ENCODE measurements around the gene APPL2. TPM values are rescaled to one million over a fixed set of nuclear protein-coding genes. Genes with fewer than 3 reads are reported as not detected.

APPL2 gene
- total and polyA plus RNA-seq, 2 of the 13 experiments (the other 11 are each of a cell fraction or from before 2014, with no cell fraction given) = 9.9 to 11.1 TPM

DNA sequence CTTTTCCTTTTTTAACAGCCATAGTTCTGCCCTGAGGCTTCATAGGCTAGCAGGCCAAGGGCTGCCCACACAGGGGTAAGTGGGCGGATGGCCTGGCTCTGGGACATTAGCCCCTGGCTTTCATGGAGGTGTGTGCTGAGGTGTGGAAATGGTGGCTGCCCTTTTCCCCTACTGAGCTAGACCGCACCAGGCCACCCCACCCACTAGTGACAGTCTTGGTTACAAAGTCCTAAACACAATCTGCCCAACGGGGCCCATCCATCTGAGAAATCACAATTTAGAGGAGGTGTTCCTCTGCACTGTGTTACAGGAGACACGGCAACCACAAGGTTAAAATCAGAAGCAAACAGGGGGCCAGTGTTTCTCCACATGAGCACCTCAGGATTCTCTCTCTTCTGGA lies 35.6 kb downstream of the APPL2 start:
- in situ Hi-C loops (cut with HindIII; ENCODE audit: extremely low pct_ligation_motif_present, low pct_unique_long_range_greater_than_20kb) = no loop called here
- H3K27ac ChIP-seq (ENCODE audit: extremely low read length, insufficient read depth, low read length) = no peak overlapping the region
- FAIRE-seq = no peak
- H3K9me3 ChIP-seq (ENCODE audit: low read length) = no peaks in the 10 kb centered on the region
- H3K9ac ChIP-seq (ENCODE audit: insufficient read depth, low read depth, low read length) = no peak overlapping the region
- TF ChIP-seq ZKSCAN1 (IDR thresholded peaks at IDR 0.05; ENCODE audit: low read length) (no peak), HDAC2 (CRISPR knock-in tag; IDR thresholded peaks at IDR 0.05) (no peak), NPAS2 (CRISPR knock-in tag; IDR thresholded peaks at IDR 0.05; ENCODE audit: borderline replicate concordance) (no peak), ZNF350 (CRISPR knock-in tag; IDR thresholded peaks at IDR 0.05; ENCODE audit: borderline replicate concordance, low read depth) (no peak), GZF1 (CRISPR knock-in tag; IDR thresholded peaks at IDR 0.05) (no peak), TEAD2 (CRISPR knock-in tag; IDR thresholded peaks at IDR 0.05) (no peak), REPIN1 (CRISPR knock-in tag; IDR thresholded peaks at IDR 0.05; ENCODE audit: borderline replicate concordance, low read depth) (no peak), ZNF44 (CRISPR knock-in tag; IDR thresholded peaks at IDR 0.05) (no peak), BRD4 (CRISPR knock-in tag; IDR thresholded peaks at IDR 0.05) (no peak), TBP (CRISPR knock-in tag; IDR thresholded peaks at IDR 0.05) (no peak), MBNL3 (CRISPR knock-in tag; conservative IDR thresholded peaks at IDR 0.05) (no peak), POLR2G (IDR thresholded peaks at IDR 0.05; ENCODE audit: low read depth, low read length) (no peak), SSRP1 (CRISPR knock-in tag; IDR thresholded peaks at IDR 0.05) (no peak)
- TF ChIP-seq, protein P1, sequence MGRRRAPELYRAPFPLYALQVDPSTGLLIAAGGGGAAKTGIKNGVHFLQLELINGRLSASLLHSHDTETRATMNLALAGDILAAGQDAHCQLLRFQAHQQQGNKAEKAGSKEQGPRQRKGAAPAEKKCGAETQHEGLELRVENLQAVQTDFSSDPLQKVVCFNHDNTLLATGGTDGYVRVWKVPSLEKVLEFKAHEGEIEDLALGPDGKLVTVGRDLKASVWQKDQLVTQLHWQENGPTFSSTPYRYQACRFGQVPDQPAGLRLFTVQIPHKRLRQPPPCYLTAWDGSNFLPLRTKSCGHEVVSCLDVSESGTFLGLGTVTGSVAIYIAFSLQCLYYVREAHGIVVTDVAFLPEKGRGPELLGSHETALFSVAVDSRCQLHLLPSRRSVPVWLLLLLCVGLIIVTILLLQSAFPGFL (CRISPR knock-in tag; IDR thresholded peaks at IDR 0.05) = no peak
- TF ChIP-seq, protein P2, sequence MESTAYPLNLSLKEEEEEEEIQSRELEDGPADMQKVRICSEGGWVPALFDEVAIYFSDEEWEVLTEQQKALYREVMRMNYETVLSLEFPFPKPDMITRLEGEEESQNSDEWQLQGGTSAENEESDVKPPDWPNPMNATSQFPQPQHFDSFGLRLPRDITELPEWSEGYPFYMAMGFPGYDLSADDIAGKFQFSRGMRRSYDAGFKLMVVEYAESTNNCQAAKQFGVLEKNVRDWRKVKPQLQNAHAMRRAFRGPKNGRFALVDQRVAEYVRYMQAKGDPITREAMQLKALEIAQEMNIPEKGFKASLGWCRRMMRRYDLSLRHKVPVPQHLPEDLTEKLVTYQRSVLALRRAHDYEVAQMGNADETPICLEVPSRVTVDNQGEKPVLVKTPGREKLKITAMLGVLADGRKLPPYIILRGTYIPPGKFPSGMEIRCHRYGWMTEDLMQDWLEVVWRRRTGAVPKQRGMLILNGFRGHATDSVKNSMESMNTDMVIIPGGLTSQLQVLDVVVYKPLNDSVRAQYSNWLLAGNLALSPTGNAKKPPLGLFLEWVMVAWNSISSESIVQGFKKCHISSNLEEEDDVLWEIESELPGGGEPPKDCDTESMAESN (CRISPR knock-in tag; conservative IDR thresholded peaks at IDR 0.05) = no peak
- TF ChIP-seq, protein P3, sequence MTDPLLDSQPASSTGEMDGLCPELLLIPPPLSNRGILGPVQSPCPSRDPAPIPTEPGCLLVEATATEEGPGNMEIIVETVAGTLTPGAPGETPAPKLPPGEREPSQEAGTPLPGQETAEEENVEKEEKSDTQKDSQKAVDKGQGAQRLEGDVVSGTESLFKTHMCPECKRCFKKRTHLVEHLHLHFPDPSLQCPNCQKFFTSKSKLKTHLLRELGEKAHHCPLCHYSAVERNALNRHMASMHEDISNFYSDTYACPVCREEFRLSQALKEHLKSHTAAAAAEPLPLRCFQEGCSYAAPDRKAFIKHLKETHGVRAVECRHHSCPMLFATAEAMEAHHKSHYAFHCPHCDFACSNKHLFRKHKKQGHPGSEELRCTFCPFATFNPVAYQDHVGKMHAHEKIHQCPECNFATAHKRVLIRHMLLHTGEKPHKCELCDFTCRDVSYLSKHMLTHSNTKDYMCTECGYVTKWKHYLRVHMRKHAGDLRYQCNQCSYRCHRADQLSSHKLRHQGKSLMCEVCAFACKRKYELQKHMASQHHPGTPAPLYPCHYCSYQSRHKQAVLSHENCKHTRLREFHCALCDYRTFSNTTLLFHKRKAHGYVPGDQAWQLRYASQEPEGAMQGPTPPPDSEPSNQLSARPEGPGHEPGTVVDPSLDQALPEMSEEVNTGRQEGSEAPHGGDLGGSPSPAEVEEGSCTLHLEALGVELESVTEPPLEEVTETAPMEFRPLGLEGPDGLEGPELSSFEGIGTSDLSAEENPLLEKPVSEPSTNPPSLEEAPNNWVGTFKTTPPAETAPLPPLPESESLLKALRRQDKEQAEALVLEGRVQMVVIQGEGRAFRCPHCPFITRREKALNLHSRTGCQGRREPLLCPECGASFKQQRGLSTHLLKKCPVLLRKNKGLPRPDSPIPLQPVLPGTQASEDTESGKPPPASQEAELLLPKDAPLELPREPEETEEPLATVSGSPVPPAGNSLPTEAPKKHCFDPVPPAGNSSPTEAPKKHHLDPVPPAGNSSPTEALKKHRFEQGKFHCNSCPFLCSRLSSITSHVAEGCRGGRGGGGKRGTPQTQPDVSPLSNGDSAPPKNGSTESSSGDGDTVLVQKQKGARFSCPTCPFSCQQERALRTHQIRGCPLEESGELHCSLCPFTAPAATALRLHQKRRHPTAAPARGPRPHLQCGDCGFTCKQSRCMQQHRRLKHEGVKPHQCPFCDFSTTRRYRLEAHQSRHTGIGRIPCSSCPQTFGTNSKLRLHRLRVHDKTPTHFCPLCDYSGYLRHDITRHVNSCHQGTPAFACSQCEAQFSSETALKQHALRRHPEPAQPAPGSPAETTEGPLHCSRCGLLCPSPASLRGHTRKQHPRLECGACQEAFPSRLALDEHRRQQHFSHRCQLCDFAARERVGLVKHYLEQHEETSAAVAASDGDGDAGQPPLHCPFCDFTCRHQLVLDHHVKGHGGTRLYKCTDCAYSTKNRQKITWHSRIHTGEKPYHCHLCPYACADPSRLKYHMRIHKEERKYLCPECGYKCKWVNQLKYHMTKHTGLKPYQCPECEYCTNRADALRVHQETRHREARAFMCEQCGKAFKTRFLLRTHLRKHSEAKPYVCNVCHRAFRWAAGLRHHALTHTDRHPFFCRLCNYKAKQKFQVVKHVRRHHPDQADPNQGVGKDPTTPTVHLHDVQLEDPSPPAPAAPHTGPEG (CRISPR knock-in tag; IDR thresholded peaks at IDR 0.05) = no peak
- H3K27me3 ChIP-seq (ENCODE audit: control insufficient read depth in 1 of 2, insufficient read depth in 2 of 2, low read length in 2 of 2) = no peaks in the 10 kb centered on the region
- H3K4me2 ChIP-seq (ENCODE audit: low read depth, low read length) = no peak overlapping the region
- intact Hi-C loops (cut with micrococcal nuclease; ENCODE audit: unreplicated experiment) = no loop called here
- POLR2A ChIA-PET = no interaction called here
- no peak for DNase-seq (ENCODE audit: low spot score)
- peaks cover 36% of the 10 kb centered on the region for H3K4me1 ChIP-seq (ENCODE audit: insufficient read depth, low read length)
- BruUV-seq (replicated peaks) = no TSS peak
- no peak for ATAC-seq
- CTCF ChIA-PET (ENCODE audit: low intra/inter-chr PET ratio, low total read pairs) = no interaction called here
- H3K36me3 ChIP-seq (replicated peaks in 1 of 2; ENCODE audit: control insufficient read depth in 1 of 2, insufficient read depth in 2 of 2, low read length in 2 of 2) = peaks cover 4 to 27% of the 10 kb centered on the region in 2 experiments; a peak in 3 of 5 replicates
- no peaks in the 10 kb centered on the region for H4K20me1 ChIP-seq (ENCODE audit: insufficient read depth, low read length)
- no peak overlapping the region for H3K4me3 ChIP-seq (replicated peaks in 1 of 3; ENCODE audit: insufficient read depth in 1 of 3, low read depth in 2 of 3, low read length in 3 of 3)
- no peak overlapping the region for H2AFZ ChIP-seq (ENCODE audit: low read length)
- H3K79me2 ChIP-seq (ENCODE audit: insufficient read depth, low read length) = no peaks in the 10 kb centered on the region
- 100% methylated on average over 4 of the region's 4 CpGs for WGBS (ENCODE audit: low lambda C conversion rate)
